NCI-H1694 (cell line): Measurements from ENCODE around the gene ATP2B2.
"Not testable (repeated sequence)": the region's sequence is repeated elsewhere in the genome, so short reads cannot be mapped to it uniquely, and the experiment has no call there.

Experiments used
- DNase-seq: peaks from one replicate; lab custom pipeline; 2025; lab: John Stamatoyannopoulos, UW

ATP2B2 gene

DNA sequence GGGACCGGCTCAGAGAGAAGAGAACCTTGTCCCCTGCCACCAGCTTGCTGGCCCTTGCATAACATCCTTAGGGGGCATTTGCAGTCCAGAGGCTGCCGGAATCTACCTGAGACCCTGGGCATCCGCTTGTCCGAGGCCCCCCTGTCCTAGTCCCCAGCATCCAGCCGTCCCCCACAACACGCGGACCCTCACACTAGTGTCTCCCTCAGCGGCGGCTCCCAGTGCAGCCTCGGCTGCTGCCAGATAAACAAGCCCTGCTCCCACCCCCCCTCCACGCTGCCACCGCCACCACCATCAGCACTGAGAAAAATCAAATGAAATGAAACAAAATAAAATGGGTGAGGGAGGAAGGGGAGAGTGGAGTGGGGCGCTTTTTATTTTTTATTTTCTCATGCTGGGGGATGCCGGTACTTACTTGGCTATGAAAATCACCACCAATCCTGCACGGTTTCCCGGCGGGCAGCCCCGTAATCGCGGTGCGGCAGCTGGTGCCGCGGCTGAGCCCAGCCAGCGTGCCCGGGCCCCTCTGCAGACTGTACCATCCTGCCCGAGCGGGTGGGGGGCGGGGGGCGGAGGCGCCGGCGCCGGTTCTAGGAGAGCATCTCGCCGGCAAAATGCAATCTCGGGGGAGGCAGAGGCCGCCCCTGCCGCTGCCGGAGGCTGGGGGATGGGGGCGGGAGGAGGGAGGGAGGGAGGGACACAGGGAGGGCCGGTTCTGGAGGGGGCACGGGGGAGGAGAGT, at the start of gene ATP2B2:
Gene ATP2B2, minus strand, starts transcription at position 537 of the 741 bp plus-strand sequence. CDS start 56,043 bp downstream, outside the sequence.
- peak; percentile 50 for DNase-seq

- no peak for DNase-seq
Observed at GRCh38 chr3:10554746-10555145, 49.4 kb upstream of the ATP2B2 start.

DNA sequence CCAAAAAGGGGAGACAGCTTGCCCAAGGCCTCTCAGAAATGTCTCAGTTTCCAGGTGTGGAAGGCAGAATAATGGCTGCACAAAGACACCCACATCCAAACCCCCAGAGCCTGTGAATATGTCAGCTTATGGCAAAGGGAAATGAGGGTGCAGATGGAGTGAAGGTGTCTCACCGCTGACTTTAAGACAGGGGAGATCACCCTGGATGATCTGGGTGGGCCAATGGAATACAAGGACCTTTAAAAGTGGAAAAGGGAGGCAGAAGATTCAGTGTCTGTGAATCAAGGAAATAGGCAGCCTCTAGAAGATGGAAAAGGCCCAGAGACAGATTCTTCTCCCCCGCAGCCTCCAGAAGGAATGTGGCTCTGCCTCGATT, 48.8 kb upstream of the ATP2B2 start:
- DNase-seq: no peak

GRCh38 chr3:10553591-10554235, 48.3 kb upstream of the ATP2B2 start:
- DNase-seq: no peak

GRCh38 chr3:10552631-10552943, 47.2 kb upstream of the ATP2B2 start:
- DNase-seq: no peak

- DNase-seq: no peak
Observed at GRCh38 chr3:10551821-10552630, 46.6 kb upstream of the ATP2B2 start.

DNA sequence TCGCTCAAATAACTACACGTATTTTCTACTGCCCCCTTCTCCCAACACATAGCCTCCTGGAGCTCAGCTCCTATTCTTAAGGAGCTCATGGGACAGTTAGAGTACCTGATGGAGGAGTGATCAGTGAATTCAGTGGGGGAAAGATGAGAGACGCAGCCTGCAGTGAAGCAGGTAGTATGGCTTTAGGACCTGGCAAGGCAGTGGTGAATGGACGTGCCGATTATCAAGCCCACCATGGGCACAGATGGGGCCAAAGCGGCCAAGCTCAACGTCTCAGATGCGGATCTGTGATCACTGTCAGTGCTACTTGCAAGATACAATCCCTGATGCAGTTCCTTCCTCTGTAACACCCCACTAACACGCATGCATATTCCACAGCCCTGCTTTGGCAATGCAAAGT, 45.8 kb upstream of the ATP2B2 start:
- no peak for DNase-seq

DNA sequence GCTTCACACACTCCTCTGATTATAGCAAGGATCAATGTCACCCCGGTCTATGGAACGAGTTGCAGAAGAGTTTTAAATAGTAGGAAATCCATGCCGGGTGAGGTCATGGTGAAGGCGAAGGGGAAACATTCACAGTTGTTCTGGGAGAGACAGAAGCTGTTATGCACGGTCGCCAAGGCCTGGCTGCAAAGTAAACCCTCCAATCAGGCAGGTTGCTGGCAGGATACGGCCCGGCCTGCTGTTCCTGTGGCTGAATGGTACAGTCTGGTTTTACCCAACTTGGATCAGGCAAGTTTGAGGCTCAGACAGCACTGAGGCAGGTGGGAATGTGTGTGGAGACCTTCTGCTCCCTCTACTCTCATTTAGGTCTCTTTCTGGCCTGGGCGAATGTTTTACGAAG, 45.3 kb upstream of the ATP2B2 start:
- no peak for DNase-seq

- no peak for DNase-seq
Observed at GRCh38 chr3:10549617-10550230, 44.3 kb upstream of the ATP2B2 start.

- DNase-seq: no peak
Observed at GRCh38 chr3:10548992-10549391, 43.6 kb upstream of the ATP2B2 start.

- DNase-seq: no peak
Observed at GRCh38 chr3:10547841-10548783, 42.7 kb upstream of the ATP2B2 start.

GRCh38 chr3:10547413-10547812, 42.0 kb upstream of the ATP2B2 start:
- DNase-seq: no peak

- peak; percentile 31 for DNase-seq
Observed at GRCh38 chr3:10546820-10547263, 41.5 kb upstream of the ATP2B2 start.

GRCh38 chr3:10546181-10546624, 40.8 kb upstream of the ATP2B2 start:
- DNase-seq: no peak

GRCh38 chr3:10542518-10542917, 37.1 kb upstream of the ATP2B2 start:
- DNase-seq: no peak

DNA sequence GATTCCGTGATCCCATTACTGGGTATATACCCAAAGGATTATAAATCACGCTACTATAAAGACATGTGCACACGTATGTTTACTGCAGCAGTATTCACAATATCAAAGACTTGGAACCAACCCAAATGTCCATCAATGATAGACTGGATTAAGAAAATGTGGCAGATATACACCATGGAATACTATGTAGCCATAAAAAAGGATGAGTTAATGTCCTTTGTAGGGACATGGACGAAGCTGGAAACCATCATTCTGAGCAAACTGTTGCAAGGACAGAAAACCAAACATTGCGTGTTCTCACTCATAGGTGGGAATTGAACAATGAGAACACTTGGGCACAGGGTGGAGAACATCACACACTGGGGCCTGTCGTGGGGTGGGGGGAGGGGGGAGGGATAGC, 35.0 kb upstream of the ATP2B2 start:
- not testable (repeated sequence) for DNase-seq

DNA sequence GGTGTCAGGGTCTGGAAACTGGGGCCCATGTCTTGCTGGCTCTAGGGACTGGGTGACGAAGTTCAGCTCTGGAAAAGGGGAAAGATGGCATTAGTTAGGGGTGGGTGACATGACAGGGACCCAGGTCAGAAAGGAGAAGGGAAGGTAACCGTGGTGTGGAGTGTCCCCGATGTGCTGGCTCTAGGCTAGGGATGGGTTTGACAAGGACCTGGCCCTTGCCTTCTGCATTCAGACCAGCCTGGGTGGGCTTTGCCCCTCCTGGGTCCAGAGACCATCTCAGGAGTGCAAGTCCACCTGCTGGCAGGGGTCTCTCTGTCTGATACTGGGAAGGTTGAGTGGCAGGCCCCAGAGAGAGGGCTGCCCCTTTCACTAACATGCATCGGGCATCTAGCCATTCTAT, 28.7 kb upstream of the ATP2B2 start:
- no peak for DNase-seq

DNA sequence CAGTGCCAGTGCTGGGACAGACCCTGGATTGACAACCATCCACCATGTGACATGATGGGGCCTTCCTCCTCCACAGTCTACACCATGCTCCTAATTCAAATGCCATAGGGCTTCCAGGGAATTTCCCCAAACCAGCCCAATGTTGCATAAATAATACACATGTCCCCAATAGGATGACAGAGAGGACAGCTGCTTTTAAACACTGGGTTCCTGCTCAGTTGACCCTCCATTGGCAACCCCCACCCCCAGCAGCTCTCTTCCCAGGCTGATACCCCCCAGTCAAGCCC, 28.3 kb upstream of the ATP2B2 start:
- DNase-seq: no peak

DNA sequence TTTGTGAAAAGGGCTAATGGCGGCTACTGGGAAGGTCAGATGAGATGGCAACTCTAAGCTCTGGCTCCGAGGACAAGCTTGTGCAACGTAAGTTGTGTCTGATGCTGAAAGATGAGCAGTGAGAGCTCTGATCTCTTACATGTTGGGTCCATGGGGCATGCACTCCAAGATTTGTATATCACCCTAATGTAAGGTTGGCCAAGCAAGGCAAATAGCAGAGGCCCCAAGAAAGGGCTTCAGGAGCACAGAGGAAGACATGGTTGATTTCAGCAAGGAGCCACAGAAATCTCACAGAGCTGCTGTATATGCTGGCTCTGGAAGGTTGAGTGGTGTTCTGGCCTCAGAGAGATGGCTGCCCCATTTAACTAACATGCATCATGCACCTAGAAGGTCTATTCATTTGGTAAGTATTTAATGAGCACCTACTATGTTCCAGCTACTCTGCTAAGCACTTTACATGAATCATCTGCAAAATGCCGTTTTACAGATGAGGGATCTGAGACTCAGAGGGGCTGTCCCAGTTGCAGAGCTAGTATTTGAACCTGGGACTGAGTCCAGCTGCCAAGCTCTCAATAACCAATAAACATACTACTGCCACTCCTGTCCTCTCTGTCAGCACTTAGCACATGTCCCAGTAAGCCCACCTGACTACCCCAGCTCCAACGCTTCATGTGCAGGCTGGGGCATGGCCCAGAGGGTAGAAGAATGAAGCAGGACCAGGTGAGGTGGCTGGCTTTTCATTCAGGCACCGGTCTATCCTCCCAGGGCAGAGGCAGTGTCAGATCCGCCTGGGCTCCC, 27.8 kb upstream of the ATP2B2 start:
- no peak for DNase-seq

- DNase-seq: no peak
Observed at GRCh38 chr3:10531031-10531430, 25.6 kb upstream of the ATP2B2 start.

- DNase-seq: no peak
Observed at GRCh38 chr3:10530241-10530640, 24.9 kb upstream of the ATP2B2 start.
